SK-N-SH treated with all-trans-retinoic acid at 6 μM for 48 hours (cell line): Measurements from ENCODE around the gene TEX52.

Experiments
- CREB5 ChIP-seq: fragments of 250-450 bp; sonication (Bioruptor Pico); IDR thresholded peaks from 2 replicates; pipeline ENCODE4 v1.5.1; 2020; ENCODE audit warnings: low read depth, mild to moderate bottlenecking, moderate library complexity
- OSR1 ChIP-seq: fragments of 250-450 bp; sonication (Bioruptor Pico); IDR thresholded peaks from 2 replicates; pipeline ENCODE4 v1.8.0; 2022; ENCODE audit warnings: moderate library complexity, mild to moderate bottlenecking, inconsistent platforms
- PATZ1 ChIP-seq: fragments of 250-450 bp; sonication (Bioruptor Pico); IDR thresholded peaks from 2 replicates; pipeline ENCODE4 v1.8.0; 2020; ENCODE audit warnings: mild to moderate bottlenecking, moderate library complexity, borderline replicate concordance
- POU6F1 ChIP-seq: fragments of 250-450 bp; sonication (Bioruptor Pico); IDR thresholded peaks from 2 replicates; pipeline ENCODE4 v1.8.0; 2021; ENCODE audit warnings: low read depth, mild to moderate bottlenecking, moderate library complexity, borderline replicate concordance
- RARB ChIP-seq: fragments of 250-450 bp; sonication (Bioruptor Pico); IDR thresholded peaks from 2 replicates; pipeline ENCODE4 v1.8.0; 2021; ENCODE audit warnings: mild to moderate bottlenecking, moderate library complexity
- ZFP3 ChIP-seq: fragments of 250-450 bp; sonication (Bioruptor Pico); IDR thresholded peaks from 2 replicates; pipeline ENCODE4 v1.5.0; 2020; ENCODE audit warnings: mild to moderate bottlenecking, moderate library complexity
- ZNF70 ChIP-seq: fragments of 450-650 bp; formaldehyde crosslinking; IDR thresholded peaks from 2 replicates; pipeline ENCODE4 v1.5.0; 2020; ENCODE audit warnings: mild to moderate bottlenecking, moderate library complexity

- TF ChIP-seq CREB5, result no peak
- TF ChIP-seq PATZ1 (CRISPR knock-in tag), result no peak
- no peak for TF ChIP-seq ZNF70 (CRISPR knock-in tag)
- no peak for TF ChIP-seq OSR1
- TF ChIP-seq RARB (CRISPR knock-in tag), result no peak
- TF ChIP-seq ZFP3, result no peak
- TF ChIP-seq POU6F1, result no peak
Measured at GRCh38 chr12:2805143-2805520, 51.7 kb downstream of the TEX52 start.
